ENCODE measurements around the gene DDX6.
"Not testable (repeated sequence)": the region's sequence is repeated elsewhere in the genome, so short reads cannot be mapped to it uniquely, and the experiment has no call there.

GRCh38 chr11:118765095-118765691 lies 25.8 kb downstream of the DDX6 start:
- not testable (repeated sequence) for TF ChIP-seq SMAD3 (CRISPR knock-in tag; conservative IDR thresholded peaks at IDR 0.05); SETDB1 (IDR thresholded peaks at IDR 0.05; ENCODE audit: low read length); ZBTB26 (CRISPR knock-in tag; IDR thresholded peaks at IDR 0.05); SP1 (CRISPR knock-in tag; IDR thresholded peaks at IDR 0.05); CTCF (IDR thresholded peaks at IDR 0.05 in 2 of 3, conservative IDR thresholded peaks at IDR 0.05 in 1 of 3; ENCODE audit: insufficient read depth in 2 of 3, low read depth in 1 of 3, low read length in 3 of 3); PREB (CRISPR knock-in tag; IDR thresholded peaks at IDR 0.05)

Data from K562 (cell line).